ENCODE measurements around the gene MGARP.

DNA sequence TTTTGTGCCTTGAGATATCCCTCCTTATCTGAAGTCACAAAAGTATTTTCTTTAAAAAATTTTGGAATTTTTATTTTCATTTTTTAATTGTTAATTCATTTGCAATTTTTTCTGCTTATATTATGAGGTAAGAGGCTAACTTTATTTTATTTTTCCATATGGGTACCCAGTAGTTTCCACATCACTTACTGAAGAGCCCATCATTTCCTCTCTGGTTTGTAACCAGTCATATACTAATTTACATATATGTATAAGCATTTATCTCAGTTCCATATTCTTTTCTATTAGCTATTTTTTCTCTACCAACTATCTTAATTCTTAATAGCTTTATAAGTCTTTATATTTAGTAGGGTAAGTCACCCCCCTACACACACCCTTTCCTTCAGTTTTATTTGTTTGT is 27.0 kb downstream of the MGARP start:
- TF ChIP-seq CTCF (conservative IDR thresholded peaks at IDR 0.05; ENCODE audit: low read length) (no peak), EZH2phosphoT487 (IDR thresholded peaks at IDR 0.05; ENCODE audit: borderline replicate concordance, low read depth, low read length) (no peak)
